Fibroblast of skin of left biceps (primary cell): ENCODE measurements around the gene AP5S1.
"Not testable (repeated sequence)": the region's sequence is repeated elsewhere in the genome, so short reads cannot be mapped to it uniquely, and the experiment has no call there.

Experiments
- DNase-seq, 2 experiments: peaks; one replicate each; pipeline ENCODE4 v3.0.0-alpha.2; 2013; ENCODE audit warnings: low read depth in 2 of 2

Gene AP5S1

DNA sequence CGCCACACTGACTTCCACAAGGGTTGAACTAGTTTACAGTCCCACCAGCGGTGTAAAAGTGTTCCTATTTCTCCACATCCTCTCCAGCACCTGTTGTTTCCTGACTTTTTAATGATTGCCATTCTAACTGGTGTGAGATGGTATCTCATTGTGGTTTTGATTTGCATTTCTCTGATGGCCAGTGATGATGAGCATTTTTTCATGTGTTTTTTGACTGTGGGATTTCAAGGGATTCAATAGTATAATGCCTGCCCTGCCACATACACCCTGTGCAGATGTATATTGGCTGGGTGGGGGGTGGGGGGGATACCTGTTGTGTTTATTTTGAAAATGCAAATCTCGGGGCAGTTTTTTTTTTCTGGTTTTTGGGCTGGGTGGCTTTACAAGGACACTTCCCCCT, 26.2 kb upstream of the AP5S1 start:
- not testable (repeated sequence) for DNase-seq

DNA sequence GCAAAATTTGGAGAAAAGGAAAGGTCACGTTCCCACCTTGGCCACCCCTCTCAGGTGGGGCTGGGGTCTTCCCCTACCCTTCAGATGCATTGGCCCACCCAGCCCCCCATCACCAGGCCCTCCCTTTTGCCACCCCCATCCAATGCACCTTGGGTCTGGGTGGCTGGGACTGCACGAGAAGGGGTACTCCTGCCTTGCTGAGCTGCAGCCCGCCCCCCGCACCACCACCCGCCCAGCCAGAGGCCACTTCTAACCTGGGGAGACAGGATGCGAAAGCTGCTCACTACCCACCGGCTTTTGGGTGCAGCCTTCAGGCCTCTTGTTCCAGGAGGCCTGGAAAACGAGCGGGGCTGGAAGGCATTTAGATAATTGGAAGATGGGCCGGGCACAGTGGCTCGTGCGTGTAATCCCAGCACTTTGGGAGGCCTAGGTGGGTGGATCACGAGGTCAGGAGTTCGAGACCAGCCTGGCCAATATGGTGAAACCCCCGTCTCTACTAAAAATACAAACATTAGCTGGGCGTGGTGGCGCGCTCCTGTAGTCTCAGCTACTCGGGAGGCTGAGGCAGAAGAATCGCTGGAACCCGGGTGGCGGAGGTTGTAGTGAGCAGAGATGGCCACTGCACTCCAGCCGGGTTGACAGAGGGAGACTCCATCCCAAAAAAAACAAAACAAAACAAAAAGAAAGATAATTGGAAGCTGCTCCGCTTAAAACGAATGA, 25.5 kb upstream of the AP5S1 start:
- no peak for DNase-seq

DNA sequence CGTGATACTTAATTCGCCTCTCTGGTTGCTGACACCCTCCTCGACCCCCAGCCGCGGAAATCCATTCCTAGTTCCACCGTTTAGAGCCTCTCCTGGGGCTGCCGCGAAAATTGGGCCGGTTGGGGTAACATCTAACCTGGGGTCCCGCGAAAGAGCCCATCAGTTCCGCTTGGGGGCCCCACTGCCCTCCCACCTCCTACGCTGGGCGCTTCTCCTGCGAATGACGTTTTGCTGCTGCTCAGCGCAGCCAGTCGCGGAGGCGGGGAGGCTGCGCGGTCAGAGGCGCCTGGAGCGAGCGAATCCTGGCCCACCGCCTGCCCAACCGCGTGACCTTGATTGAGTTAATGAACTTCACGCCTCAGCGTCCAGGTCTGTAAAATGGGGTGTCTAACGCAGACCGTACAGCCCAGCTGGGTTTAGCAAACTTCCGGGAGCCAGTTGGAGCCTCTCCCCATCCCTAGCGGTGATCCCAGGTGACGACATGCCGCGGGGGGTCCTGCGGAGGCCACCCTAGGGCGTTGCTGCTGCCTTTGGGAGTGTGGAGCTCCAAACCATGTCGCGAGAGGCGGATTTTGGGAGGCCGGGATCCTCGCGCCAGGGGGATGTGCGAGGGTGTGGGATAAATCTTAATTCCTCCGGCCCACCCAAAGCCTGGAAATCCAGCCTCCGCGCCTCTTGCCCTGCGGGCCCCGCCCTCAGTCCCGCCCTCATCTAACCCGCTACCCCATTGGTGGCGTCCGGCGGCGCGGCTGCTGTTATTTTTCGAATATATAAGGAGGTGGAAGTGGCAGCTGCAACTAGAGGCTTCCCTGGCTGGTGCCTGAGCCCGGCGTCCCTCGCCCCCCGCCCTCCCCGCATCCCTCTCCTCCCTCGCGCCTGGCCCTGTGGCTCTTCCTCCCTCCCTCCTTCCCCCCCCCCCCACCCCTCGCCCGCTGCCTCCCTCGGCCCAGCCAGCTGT, 24.6 kb upstream of the AP5S1 start, which contains the start of gene CDC25B:
TSS of gene CDC25B (plus strand) at position 800 of the 958 bp plus-strand sequence. CDS start 222 bp downstream, outside the sequence.
- peak; percentile 70 to 71 for DNase-seq

DNA sequence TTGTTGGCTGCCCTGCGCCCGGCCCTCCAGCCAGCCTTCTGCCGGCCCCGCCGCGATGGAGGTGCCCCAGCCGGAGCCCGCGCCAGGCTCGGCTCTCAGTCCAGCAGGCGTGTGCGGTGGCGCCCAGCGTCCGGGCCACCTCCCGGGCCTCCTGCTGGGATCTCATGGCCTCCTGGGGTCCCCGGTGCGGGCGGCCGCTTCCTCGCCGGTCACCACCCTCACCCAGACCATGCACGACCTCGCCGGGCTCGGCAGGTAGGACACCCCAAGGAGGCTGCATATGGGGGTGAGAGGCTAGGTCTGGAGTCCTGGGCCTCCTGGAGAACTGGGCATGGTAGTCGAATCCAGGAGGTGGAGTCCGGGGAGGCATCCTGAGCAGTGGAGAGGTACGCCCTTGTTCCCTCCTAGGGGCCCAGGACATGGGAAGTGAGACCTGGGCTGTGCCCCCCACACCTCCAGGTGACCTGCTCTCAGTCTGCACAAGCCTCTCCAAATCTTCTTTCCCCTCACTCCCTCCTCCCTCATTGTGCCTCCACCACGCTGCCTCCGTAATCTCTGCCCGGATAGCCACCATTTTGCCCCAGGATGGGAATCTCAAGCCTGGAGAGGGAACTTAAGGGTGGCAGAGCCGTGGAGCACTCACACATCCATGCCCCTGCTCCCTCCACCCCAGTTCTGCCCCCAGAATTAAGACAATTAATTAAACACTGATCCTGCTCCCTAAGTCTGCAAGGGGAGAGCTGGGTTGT, 23.7 kb upstream of the AP5S1 start:
- no peak for DNase-seq

DNA sequence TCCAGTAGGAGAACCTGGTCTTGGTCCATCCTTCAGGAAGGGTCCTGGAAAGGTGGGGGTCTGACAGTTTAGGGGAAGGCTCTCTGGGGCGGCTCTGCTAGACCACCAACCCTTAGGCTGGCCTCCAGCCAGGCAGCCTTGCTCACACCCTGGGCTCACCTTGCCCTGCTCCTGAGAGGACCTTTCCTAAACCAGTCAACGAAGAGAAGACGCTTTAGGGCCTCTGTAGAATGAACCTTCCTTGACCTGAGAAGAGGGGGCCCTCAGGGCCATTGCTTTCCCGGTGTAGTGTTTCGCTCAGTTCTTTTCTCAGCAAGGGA, 23.2 kb upstream of the AP5S1 start:
- DNase-seq: no peak

DNA sequence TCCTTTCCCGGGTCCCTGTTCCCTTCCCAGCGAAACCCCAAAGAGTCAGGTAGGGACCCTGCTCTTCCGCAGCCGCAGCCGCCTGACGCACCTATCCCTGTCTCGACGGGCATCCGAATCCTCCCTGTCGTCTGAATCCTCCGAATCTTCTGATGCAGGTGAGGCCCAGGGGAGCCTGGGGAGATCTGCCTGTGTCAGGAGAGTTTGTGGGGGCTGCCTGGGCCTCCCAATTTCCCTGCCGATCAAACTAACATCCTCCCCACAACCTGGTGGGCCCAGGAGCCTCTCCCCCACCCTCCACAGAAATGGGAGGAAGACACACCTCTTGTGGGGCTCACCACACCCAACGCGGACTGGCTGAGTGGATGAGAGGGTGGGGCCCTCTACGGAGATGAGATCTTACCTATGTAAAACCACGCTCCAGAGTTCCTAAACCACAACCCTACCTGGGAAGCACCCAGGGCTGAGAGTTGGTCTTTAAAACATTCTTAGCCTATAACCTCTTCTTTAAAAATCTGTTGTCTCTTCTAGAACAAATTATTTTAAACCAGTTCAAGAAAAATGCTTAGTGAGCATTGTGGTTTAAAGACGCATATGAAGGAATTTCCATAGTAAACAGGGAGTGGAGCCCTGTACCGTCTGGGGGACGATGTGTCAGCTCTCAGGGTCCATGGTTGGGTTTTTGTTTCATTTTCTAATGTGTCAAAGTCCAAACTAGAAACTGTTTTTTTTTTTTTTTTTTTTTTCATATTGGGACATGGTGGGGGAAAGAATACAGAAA, 22.6 kb upstream of the AP5S1 start:
- no peak for DNase-seq

DNA sequence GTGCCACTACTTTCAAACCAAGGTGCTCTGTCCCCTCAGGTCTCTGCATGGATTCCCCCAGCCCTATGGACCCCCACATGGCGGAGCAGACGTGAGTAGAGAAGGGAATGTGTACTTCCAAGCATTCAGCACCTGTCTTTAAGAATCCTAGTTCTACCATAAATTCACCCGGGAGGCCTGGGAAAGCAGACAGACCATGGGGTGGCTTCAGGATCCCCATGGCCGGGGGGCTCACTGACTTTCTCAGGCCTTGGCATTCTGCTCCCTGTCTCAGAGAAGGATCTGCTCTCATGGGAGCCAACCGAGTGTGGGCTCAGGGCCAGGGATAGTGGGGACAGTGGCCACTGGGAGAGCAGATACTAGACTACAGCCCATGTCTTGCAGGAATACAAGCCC, 22.0 kb upstream of the AP5S1 start:
- DNase-seq: no peak

DNA sequence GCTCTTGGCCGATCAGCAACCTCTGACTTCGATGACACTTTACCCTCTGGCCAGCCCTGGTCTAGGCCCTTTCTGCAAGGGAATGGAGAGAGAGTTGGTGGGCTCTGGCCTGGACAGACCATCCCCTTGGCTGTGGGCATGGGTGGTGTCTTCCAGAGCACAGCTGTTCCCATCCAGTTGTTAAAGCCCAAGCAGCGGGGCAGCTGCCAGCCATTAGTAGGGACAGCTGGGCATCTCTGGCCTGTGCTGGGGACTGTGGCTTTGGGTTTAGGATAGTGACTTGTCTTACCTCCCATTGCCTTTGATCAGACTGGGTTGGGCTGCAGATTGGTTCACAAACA, 21.5 kb upstream of the AP5S1 start:
- no peak for DNase-seq

DNA sequence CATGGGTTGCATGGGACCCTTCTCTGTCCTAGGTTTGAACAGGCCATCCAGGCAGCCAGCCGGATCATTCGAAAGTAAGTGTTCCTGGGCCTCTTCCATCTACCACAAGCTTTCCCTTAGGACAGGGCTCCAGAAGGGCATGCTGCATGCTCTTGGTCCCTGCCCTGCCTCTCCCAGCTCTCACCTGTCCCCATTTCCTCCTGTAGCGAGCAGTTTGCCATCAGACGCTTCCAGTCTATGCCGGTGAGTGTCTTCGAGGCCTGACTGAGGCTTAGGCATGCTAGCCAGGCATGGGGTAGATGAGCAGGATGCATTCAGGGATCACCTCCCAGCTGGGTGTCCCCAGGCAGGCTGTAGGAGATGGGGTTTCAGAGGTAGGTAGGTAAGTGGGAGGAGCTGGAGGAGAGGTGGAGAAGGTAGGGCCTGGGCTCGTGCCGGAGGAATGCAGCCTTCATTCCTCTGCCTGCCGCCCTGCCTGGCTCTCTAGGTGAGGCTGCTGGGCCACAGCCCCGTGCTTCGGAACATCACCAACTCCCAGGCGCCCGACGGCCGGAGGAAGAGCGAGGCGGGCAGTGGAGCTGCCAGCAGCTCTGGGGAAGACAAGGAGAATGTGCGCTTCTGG, 20.0 kb upstream of the AP5S1 start:
- DNase-seq: no peak

DNA sequence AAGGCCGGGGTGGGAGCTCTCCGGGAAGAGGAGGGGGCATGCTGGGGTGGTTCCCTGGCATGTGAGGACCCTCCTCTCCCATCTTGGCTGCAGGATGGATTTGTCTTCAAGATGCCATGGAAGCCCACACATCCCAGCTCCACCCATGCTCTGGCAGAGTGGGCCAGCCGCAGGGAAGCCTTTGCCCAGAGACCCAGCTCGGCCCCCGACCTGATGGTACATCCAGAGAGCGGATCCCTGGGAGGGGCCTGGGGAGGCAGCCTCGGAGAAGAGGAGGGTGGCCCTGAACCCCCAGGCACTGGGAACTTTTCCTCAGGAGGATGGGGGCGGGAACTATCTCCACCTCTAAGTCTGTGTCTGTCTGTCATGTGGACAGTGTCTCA, 19.5 kb upstream of the AP5S1 start:
- DNase-seq: no peak

DNA sequence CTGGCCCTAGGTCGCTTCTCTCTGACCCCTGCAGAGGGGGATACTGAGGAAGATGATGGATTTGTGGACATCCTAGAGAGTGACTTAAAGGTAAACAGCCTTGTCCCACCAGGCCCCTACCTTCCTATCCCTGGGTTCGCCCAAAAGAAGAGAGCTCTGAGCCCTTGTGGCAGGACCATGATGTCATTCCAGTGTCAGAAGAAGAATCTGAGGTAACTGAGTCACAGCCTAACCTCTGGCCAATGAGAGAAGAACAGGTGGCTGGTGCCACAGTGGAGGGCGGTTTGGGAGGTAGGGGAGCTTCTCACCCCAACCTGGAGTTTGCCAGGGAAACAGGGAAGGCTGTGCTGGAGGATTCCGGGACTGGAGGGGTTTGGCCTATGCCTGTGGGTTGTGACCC, 19.0 kb upstream of the AP5S1 start:
- DNase-seq: no peak

DNA sequence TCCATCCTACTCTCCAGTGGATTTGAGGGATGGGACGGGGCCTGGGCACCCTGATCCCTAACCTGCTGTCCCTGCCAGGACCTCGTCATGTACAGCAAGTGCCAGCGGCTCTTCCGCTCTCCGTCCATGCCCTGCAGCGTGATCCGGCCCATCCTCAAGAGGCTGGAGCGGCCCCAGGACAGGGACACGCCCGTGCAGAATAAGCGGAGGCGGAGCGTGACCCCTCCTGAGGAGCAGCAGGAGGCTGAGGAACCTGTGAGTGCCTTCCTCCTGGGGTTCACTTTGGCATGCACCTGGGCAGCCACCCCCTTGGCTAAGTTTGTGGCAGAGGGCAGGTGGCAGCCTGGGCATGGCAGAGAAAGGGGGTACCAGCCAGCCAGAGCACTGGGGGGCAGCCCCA, 18.5 kb upstream of the AP5S1 start:
- no peak for DNase-seq

DNA sequence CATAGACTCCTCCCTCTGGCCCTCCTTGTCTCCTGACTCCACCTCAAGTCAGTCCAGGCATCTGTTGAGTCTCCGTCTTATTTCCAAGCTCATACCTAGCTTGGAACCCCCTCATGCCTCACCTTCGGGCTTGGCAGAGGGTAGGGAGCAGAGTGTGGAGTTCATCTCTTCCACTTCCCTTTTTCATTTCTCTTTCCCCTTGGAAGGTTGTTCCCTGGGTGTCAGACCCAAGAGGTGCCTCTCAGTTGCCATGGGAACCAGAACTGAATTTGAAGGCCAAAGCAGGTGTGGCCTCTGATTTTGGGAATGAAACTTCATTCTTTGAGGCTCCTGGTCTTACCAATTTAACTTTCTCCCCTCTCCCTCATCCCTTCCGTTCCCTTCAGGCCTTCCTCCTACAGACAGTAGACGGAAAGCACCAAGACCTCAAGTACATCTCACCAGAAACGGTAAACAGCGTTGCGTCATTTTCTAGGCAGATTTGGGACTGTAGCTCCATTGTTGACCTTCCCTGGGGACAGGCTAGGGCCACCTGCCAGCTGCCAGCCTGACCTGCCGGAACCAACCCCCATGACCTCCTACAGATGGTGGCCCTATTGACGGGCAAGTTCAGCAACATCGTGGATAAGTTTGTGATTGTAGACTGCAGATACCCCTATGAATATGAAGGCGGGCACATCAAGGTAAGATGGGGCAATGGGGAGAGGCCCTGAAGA, 17.7 kb upstream of the AP5S1 start:
- no peak for DNase-seq

DNA sequence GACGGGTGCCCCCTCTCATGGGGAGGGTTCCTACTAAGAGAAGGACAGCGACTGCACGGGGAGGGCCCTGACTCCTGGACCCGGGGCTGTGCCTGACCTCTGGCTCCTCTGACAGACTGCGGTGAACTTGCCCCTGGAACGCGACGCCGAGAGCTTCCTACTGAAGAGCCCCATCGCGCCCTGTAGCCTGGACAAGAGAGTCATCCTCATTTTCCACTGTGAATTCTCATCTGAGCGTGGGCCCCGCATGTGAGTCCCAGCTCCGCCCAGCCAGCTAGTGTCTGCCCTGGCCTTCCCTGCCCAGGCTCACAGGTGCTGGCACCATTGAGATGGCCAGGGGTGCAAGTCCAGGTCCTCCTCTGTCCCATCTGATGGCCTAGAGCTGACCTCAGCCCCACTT, 17.1 kb upstream of the AP5S1 start:
- no peak for DNase-seq

DNA sequence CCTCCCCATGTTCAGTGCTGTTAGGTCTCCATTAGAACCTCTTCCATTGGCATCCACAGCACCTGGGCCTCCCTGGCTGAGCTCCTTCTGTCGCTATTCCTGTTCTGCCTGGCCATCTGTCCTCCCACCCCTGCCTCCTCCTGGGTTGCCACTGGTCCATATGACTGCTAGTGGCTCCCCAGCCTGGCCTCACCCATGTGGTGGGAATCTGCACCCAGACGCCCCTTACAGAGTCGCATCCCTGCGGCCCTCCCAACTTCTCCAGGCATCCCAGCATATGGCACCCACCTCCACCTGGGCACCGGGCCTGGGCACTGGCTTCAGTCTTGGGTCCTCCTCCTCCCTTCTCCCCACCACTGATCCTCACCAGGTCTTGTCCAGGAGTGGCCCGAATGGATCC, 16.5 kb upstream of the AP5S1 start:
- DNase-seq: no peak

DNA sequence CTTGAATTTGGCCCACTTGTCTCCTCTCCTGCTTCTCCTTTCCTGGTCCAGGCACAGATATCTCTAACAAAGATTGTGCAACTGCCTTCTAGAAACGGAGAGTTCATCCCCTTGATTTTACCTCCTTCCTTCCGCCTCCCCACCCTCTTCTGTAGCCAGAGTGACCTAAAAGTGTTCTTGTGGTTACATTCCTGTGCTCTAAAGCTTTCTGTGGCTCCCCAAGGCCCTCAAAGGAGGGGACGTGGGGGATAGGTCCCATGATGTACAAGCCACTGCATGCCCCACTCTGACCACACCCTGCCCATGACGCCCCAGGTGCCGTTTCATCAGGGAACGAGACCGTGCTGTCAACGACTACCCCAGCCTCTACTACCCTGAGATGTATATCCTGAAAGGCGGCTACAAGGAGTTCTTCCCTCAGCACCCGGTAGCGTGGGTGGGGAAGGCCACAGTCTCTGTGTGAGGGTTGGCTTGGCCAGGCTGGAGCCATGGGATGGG, 16.0 kb upstream of the AP5S1 start:
- no peak for DNase-seq

DNA sequence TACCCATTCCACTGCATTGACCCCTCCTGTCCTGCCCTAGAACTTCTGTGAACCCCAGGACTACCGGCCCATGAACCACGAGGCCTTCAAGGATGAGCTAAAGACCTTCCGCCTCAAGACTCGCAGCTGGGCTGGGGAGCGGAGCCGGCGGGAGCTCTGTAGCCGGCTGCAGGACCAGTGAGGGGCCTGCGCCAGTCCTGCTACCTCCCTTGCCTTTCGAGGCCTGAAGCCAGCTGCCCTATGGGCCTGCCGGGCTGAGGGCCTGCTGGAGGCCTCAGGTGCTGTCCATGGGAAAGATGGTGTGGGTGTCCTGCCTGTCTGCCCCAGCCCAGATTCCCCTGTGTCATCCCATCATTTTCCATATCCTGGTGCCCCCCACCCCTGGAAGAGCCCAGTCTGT, 15.6 kb upstream of the AP5S1 start:
- no peak for DNase-seq

DNA sequence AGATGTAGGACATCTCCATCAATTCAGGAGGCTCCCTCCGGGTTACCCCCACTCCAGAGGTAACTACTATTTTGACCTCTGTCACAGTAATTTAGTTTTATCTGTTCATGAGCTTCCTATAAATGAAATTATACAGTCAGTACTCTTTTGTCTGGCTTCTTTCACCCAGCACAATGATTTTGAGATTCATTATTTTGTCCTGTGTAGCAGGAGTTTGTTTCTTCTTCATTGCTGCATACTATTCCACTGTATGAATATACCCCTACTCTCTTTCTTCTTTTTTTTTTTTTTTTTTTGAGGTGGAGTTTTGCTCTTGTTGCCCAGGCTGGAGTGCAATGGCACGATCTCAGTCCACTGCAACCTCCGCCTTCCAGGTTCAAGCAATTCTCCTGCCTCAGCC, 11.8 kb upstream of the AP5S1 start:
- no peak for DNase-seq

DNA sequence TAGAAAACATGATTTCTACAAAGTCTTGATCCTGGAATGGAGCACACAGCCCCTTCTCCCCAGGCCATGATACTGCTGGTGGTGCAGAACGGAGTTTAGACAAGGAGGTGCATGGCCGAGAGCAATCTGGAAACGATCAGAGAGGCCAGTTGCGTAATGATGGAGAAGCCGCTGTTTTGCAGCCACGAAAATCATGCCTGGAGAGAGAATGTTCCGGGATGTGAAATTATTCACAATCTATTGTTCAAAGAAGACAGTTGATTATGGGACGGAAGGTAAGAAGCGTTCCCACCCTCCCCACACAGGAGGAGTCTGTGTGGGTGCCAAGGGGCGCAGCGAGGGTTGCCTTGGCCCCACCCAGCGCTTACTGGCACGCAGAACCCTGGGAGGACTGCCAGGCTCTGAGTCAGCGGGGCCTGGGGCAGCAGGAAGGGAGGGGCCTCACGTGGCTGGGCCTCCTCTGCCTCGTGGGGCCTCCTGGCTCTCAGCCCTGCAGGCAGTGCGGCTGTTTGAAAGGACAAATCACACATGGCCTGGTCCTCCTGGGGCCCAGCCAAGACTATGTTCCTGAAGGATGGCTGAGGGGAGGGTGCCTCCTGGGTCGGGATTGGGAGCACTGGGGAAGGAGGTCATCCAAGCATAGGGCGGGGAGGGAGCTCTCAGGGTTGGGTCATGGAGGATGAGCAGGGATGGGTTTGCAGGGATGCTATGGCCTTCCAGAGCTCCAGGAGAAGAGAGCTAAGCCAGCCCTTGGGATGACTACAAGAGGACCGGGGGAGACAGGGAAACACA, 8.7 kb upstream of the AP5S1 start:
- DNase-seq: peak; percentile 98

DNA sequence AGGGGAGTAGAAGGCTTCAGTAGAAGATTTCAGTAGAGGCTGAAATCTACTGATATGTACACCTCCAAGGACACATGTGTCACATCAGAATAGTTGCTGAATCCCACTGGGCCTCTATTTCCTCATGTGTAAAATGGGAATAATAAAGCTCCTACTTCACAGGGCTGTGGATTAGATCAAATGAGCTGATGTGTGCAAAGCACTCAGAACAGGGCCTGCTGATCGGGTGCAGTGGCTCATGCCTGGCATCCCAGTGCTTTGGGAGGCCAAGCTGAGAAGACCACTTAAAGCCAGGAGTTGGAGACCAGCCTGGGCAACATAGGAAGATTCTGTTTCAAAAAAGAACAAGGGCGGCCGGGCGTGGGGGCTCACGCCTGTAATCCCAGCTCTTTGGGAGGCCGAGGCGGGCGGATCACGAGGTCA, 8.1 kb upstream of the AP5S1 start:
- DNase-seq: no peak
